MG63 (cell line): ENCODE data around the gene FLT3LG. TPM values are rescaled to one million over a fixed set of nuclear protein-coding genes. Genes with fewer than 3 reads are reported as not detected.

Source experiments
- DNase-seq: peaks from one replicate; pipeline ENCODE4 v3.0.0-alpha.2; 2020
- H3K27me3 ChIP-seq: fragments of 250-450 bp; sonication (Bioruptor Pico); 2 replicates; pipeline ENCODE4 v1.5.1; 2020; ENCODE audit warnings: mild to moderate bottlenecking, moderate library complexity
- H3K36me3 ChIP-seq: fragments of 250-450 bp; sonication (Bioruptor Pico); 2 replicates; pipeline ENCODE4 v1.5.1; 2020; ENCODE audit warnings: mild to moderate bottlenecking, moderate library complexity
- H3K4me3 ChIP-seq: fragments of 250-450 bp; sonication (Bioruptor Pico); 2 replicates; pipeline ENCODE4 v1.5.1; 2020; ENCODE audit warnings: mild to moderate bottlenecking, moderate library complexity
- H3K9me3 ChIP-seq: fragments of 250-450 bp; sonication (Bioruptor Pico); 2 replicates; pipeline ENCODE4 v1.5.1; 2020; ENCODE audit warnings: mild to moderate bottlenecking, moderate library complexity
- total RNA-seq: library from RNA; depleted of rRNA; stranded (reverse); fragments of >200 nt; shearing (Covaris generic); gene quantifications from 2 replicates; pipeline ENCODE4 v1.2.3, GENCODE V29; 2014; ENCODE audit warnings: low replicate concordance

FLT3LG gene
- total RNA-seq, 1 experiment from 2014 or later: 5.0 TPM

DNA sequence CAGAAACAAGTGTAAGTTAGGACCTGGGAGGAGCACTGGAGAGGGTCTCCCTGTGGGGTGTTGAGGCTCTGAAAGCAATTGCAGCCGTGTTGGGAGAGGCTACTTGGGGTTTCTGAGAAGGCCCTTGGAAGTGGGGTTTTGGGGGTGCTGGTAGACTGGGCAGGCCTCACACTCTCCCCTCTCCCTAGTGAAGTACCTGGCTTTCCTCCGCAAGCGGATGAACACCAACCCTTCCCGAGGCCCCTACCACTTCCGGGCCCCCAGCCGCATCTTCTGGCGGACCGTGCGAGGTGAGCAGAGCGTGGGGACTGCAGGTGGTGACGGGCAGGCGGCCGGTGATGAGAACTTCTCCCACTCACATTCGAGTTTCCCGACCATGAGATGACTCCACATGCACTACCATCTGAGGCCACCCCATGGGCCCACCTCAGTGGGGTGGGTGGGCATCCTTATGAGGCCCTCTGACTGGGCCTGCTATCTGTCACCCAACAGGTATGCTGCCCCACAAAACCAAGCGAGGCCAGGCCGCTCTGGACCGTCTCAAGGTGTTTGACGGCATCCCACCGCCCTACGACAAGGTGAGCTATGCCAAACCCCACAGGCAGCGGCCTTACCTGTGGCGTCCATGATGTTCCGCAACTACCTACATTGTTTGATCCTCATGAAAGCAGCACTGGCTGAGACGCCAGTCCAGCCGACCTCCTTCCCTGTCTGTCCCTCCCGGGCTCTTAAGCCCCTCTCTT lies 16.4 kb downstream of the FLT3LG start:
- Histone ChIP-seq H3K36me3 (peaks cover 59% of the 10 kb centered on the region), H3K9me3 (peaks cover 9% of the 10 kb centered on the region), H3K27me3 (peaks cover 9% of the 10 kb centered on the region; the same call in 1 of the 2 replicates), H3K4me3 (peak overlapping the region; percentile 99)
- DNase-seq: no peak

DNA sequence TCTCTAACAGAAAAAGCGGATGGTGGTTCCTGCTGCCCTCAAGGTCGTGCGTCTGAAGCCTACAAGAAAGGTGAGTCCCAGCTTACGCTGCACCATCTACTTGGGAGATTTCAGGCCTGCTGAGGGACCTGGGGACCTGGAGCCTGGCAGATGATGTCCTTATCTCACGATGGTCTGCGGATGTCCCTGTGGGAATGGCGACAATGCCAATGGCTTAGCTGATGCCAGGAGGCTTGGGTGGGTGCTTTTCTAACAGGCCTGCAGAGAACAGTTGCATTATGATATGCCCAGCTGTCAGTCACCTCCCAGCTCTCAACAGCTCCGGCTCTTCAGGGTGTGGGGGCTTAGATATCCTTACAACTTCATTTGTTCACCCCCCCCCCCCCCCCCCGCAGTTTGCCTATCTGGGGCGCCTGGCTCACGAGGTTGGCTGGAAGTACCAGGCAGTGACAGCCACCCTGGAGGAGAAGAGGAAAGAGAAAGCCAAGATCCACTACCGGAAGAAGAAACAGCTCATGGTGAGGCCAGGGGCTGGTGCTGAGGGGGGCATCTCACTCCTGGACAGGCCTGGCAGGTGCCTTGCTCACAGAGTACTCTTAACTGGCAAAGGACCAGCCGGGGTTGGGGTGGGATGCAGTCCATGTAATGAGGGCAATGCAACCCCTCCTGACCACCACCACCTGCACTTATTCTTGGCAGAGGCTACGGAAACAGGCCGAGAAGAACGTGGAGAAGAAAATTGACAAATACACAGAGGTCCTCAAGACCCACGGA lies 17.2 kb downstream of the FLT3LG start:
- peaks cover 9% of the 10 kb centered on the region for H3K9me3 ChIP-seq
- peaks cover 9% of the 10 kb centered on the region; the same call in 1 of the 2 replicates for H3K27me3 ChIP-seq
- peaks cover 59% of the 10 kb centered on the region for H3K36me3 ChIP-seq
- H3K4me3 ChIP-seq: peak overlapping the region; percentile 99; the same call in 1 of the 2 replicates
- no peak for DNase-seq

DNA sequence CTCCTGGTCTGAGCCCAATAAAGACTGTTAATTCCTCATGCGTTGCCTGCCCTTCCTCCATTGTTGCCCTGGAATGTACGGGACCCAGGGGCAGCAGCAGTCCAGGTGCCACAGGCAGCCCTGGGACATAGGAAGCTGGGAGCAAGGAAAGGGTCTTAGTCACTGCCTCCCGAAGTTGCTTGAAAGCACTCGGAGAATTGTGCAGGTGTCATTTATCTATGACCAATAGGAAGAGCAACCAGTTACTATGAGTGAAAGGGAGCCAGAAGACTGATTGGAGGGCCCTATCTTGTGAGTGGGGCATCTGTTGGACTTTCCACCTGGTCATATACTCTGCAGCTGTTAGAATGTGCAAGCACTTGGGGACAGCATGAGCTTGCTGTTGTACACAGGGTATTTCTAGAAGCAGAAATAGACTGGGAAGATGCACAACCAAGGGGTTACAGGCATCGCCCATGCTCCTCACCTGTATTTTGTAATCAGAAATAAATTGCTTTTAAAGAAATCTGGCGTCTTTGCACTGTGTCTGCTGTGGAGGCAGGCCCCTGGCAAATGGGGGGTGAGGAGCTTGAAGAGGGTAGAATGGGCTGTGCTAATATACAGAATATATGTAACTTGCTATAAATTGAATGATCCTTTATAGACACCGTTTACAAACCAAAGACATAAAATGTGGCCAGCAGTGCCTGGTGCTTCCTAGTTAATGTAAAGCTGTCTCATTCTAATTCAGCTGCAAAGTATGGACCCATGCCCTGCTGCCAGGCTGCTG lies 18.0 kb downstream of the FLT3LG start:
- DNase-seq: no peak
- no peak overlapping the region; the same call in 1 of the 2 replicates for H3K4me3 ChIP-seq
- H3K27me3 ChIP-seq: peaks cover 9% of the 10 kb centered on the region; the same call in 1 of the 2 replicates
- H3K9me3 ChIP-seq: peaks cover 9% of the 10 kb centered on the region
- peaks cover 66% of the 10 kb centered on the region for H3K36me3 ChIP-seq

DNA sequence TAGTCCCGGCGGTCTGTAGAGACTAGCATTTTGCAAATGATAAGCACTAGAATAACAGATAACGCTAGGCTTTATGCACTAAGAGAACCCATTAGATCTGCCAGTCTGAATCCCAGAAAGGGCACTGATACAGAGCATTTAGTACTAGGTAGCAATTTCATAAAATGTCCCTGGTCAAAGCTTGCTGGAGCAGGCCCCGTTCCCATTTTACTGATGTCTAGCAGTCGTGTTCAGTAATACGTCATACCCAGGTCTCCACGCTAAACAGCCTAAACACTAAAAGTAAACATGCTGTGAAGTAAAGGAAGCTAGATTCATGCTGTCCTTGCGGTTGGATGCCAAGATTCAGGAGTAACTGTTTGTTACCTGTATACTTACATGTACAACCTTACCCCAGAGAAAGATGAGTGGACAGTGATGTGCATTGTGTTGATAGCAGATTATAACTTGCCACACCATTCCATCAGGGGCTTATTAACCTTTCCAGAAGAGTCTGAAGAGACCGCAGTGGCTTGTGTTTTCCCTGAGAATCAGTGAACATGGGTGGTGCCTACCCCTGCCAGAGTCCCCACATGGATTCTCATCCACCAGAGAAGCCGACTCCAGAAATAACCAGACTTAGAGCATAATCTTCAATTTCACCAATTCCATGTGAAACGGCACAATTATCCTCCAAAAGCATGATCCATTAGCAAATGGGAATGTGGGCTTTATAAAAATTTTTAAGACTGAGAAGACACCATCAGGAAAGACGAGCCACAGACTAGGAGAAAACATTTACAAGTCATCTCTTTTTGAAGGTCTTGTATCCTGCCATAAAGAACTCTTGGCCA lies 18.8 kb downstream of the FLT3LG start:
- DNase-seq: no peak
- peaks cover 8% of the 10 kb centered on the region; the same call in 1 of the 2 replicates for H3K27me3 ChIP-seq
- peaks cover 70% of the 10 kb centered on the region for H3K36me3 ChIP-seq
- no peak overlapping the region; the same call in 1 of the 2 replicates for H3K4me3 ChIP-seq
- H3K9me3 ChIP-seq: peaks cover 9% of the 10 kb centered on the region

DNA sequence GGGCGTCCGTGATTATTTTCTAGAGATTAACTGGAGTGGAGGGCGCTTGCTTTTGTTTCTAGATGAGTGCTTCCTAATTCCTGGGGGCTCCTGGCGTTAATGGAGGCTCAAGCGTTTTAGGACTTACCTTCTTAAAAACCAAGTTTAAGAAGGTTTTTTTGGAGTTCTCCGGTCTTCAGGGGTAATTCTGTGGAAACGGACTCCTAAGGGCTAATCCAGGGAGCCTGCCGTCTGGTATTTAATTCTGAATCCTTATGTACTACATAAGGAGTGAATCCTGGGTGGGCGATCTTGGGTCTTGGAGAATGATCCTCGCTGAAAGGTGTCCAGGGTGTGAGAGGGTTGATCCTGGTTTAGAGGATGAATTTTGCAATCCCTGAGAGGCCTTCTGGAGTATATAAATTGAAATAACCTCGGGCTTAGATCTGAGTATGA lies 22.6 kb downstream of the FLT3LG start:
- no peak for DNase-seq
- H3K4me3 ChIP-seq: peak overlapping the region; percentile 90
- peaks cover 5% of the 10 kb centered on the region; the same call in 1 of the 2 replicates for H3K27me3 ChIP-seq
- H3K9me3 ChIP-seq: no peaks in the 10 kb centered on the region; the same call in 1 of the 2 replicates
- peaks cover 58% of the 10 kb centered on the region for H3K36me3 ChIP-seq

DNA sequence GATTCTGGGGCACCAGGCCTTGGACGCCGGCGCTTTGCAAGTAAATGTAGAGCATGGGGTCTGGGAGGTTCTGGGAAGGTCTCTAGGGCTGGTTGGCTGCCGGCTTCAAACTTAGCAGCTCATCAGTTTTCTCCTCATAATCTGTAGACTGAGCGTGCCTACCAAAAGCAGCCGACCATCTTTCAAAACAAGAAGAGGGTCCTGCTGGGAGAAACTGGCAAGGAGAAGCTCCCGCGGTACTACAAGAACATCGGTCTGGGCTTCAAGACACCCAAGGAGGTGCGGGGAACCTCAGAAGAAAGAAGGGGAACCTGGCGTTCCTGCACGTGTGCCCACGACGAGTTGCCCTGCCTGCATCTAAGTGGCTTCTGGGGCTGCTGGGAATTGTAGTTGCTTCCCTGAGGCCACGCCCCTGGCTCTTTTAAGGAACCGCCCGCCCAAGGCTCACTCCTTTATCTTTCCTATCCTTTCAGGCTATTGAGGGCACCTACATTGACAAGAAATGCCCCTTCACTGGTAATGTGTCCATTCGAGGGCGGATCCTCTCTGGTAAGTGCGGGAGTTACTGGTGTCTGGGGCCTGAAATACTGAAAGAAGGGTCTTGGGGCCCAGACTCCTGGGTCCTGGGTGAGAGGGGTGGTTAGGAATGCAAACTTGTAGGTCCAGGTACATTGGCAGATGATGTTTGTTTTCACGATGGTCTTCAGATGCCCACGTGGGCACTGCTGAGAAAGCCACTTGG lies 23.2 kb downstream of the FLT3LG start:
- DNase-seq: peak; percentile 72
- H3K27me3 ChIP-seq: peaks cover 5% of the 10 kb centered on the region; the same call in 1 of the 2 replicates
- H3K9me3 ChIP-seq: no peaks in the 10 kb centered on the region; the same call in 1 of the 2 replicates
- H3K36me3 ChIP-seq: peaks cover 51% of the 10 kb centered on the region
- peak overlapping the region; percentile 90 for H3K4me3 ChIP-seq

DNA sequence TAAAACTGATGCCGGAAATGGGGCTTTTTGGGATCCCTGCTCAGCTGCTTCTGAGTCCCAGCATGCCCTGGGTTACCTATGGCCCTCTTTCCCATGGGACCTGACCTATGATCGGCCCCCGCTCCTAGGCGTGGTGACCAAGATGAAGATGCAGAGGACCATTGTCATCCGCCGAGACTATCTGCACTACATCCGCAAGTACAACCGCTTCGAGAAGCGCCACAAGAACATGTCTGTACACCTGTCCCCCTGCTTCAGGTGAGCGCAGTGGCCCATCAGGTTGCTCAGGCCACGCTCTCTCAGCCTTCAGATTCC lies 23.7 kb downstream of the FLT3LG start:
- H3K9me3 ChIP-seq: no peaks in the 10 kb centered on the region; the same call in 1 of the 2 replicates
- H3K27me3 ChIP-seq: peaks cover 3% of the 10 kb centered on the region; the same call in 1 of the 2 replicates
- H3K4me3 ChIP-seq: peak overlapping the region; percentile 90
- H3K36me3 ChIP-seq: peaks cover 46% of the 10 kb centered on the region
- no peak for DNase-seq

DNA sequence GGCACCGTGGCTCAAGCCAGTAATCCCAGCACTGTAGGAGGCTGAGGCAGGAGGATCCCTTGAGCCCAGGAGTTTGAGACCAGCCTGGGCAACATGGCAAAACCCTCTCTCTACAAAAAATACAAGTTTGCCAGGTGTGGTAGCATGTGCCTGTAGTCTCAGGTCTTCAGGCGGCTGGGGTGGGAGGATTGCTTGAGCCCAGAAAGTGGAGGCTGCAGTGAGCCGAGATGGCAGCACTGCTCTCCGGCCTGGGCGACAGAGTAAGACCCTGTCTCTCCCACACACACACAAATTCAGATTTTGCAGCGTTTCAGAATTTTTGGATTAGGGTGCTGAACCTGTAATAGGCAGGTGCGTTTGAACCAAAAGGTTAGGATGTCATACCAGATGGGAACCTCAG lies 24.5 kb downstream of the FLT3LG start:
- peaks cover 40% of the 10 kb centered on the region for H3K36me3 ChIP-seq
- no peak for DNase-seq
- peak overlapping the region; percentile 90; the same call in 1 of the 2 replicates for H3K4me3 ChIP-seq
- no peaks in the 10 kb centered on the region for H3K9me3 ChIP-seq
- H3K27me3 ChIP-seq: no peaks in the 10 kb centered on the region

DNA sequence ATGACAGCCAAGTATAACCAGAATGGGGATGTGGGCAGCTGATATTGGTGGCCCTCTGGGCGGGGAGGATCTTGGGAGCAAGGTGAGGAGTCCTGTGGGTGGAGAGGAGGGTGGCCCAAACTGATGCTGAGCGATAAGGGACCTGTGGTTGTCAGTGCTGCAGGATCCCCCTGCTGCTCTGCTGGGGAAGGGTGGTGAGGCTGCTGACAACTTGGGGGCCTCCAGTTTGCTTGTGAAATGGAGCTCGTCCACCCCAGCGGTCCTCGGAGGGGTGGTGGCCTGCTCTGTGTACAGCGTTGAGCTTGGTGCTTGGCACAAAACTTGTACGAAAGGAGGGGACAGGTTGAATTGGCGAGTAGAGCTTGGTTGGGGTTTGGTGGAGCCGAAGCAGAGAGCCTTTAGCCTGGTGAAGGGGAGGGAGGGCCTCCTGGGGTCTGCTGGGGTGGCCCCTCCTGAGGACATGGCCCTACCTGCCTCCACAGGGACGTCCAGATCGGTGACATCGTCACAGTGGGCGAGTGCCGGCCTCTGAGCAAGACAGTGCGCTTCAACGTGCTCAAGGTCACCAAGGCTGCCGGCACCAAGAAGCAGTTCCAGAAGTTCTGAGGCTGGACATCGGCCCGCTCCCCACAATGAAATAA lies 25.1 kb downstream of the FLT3LG start:
- Histone ChIP-seq H3K4me3 (peak overlapping the region; percentile 90; the same call in 1 of the 2 replicates), H3K9me3 (no peaks in the 10 kb centered on the region), H3K36me3 (peaks cover 40% of the 10 kb centered on the region), H3K27me3 (no peaks in the 10 kb centered on the region)
- DNase-seq: no peak

DNA sequence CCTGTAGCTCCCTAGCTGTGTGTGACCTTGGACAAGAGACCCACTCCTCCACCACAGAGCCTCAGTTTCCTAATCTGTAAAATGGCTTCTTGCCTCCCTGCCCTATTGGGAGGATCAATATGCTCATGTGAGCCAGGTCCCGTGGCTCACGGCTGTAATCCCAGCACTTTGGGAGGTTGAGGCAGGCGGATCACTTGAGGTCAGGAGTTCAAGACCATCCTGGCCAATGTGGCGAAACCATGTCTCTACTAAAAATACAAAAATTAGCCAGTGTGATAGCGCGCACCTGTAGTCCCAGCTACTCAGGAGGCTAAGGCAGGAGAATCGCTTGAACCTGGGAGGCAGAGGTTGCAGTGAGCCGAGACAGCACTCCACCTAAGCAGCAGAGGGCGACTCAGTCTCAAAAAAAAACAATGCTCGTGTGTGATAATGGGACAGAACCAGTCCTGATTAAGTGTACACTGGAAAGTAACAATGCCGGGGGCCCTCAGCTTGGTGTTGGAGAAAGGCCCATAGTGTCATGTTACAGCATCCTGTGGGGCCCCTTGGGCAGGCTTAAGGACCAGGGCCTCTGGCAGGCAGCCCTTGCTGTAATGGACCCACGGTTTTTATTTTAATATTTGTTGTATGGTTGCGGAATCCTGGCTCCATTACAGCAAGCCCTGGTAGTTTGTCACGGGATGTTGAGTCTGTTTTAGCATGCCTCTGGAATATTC lies 29.0 kb downstream of the FLT3LG start:
- peak; percentile 57 for DNase-seq
- Histone ChIP-seq H3K4me3 (no peak overlapping the region), H3K27me3 (no peaks in the 10 kb centered on the region), H3K9me3 (no peaks in the 10 kb centered on the region), H3K36me3 (peaks cover 23% of the 10 kb centered on the region)

DNA sequence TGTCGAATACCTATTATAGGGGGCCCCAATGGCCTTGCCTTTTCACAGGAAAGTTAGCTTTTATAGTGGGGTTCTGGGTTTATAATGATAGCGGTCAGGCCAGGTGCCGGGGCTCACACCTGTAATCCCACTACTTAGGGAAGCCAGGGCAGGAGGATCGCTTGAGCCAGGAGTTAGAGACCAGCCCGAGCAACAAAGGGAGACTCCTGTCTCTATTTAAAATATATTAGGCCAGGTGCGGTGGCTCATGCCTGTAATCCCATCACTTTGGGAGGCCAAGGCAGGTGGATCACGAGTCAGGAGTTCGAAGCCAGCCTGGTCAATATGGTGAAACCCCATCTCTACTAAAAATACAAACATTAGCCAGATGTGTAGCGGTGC lies 29.6 kb downstream of the FLT3LG start:
- Histone ChIP-seq H3K36me3 (peaks cover 17% of the 10 kb centered on the region), H3K4me3 (no peak overlapping the region), H3K9me3 (no peaks in the 10 kb centered on the region), H3K27me3 (no peaks in the 10 kb centered on the region)
- DNase-seq: no peak

DNA sequence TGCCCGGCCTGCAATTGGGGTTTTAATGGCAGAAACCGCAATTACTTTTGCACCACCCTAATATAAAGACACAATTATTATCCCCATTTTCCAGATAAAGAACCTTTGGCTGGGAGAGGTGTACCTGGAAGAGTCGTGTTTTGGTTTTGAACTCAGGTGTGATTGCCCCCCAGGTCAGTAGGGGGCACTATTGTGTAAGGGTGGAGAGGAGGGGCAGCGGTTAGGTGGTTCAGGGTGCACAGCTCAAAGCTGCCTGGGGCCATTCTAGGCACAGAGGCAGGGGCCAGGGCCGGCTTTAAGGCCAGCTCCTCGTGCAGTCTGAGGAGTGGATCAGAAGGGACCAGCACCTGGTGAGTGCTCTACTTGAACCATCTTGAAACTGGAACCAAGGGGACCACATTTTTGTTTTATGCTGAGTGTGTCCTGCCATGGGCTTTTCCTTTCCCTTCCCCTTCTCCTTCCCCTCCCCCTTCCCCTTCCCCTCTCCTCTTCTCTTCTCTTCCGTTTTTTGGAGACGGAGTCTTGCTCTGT lies 32.6 kb downstream of the FLT3LG start:
- DNase-seq: no peak
- H3K36me3 ChIP-seq: no peaks in the 10 kb centered on the region
- no peaks in the 10 kb centered on the region for H3K27me3 ChIP-seq
- no peaks in the 10 kb centered on the region for H3K9me3 ChIP-seq
- no peak overlapping the region for H3K4me3 ChIP-seq

DNA sequence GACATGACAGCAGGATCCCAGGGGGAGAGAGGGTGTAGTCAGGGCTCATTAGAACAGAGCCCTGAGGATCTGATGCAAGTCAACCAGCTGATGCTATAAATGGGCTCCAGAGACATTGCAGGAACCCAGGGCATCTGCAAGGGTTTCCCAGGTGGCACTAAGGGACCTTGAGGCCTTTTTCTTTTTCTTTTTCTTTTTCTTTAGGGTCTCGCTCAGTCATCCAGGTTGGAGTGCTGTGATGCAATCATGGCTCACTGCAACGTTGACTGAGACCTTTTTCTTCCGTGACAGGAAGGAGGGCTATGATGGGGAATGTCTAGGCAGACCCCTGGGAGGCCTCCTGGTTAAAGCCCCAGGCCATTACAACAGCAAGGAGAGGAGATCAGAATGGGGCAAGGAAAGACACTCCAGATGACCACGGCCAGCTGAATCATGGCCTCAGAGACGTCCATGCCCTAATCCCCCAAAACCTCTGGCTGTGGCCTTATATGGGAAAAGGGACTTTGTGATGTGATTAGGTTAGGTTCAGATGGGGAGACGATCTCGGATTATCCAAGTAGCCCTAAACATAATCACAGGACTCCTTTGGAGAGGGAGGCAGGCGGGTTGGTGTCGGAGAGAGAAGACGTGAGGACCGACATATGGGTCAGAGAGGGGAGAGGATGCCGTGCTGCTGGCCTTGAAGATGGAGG lies 33.9 kb downstream of the FLT3LG start:
- Histone ChIP-seq H3K27me3 (no peaks in the 10 kb centered on the region), H3K4me3 (no peak overlapping the region), H3K36me3 (no peaks in the 10 kb centered on the region), H3K9me3 (no peaks in the 10 kb centered on the region)
- DNase-seq: no peak
